CD4-positive, alpha-beta T cell treated with Interleukin-17A for 1 hour (primary cell): ENCODE data around the gene LRBA.
"Not testable (repeated sequence)": the region's sequence is repeated elsewhere in the genome, so short reads cannot be mapped to it uniquely, and the experiment has no call there.

Experiments used
- DNase-seq: peaks from one replicate; pipeline ENCODE4 v3.0.0-alpha.2; 2020

Gene LRBA

GRCh38 chr4:151021637-151022334, 6.7 kb upstream of the LRBA start:
- DNase-seq, result no peak

GRCh38 chr4:151015459-151016347, 619 bp upstream of the LRBA start:
- peak; percentile 81 for DNase-seq

GRCh38 chr4:151013944-151014343, 1.1 kb downstream of the LRBA start:
- DNase-seq, result no peak

- DNase-seq, result no peak
Observed at GRCh38 chr4:151013491-151013890, 1.6 kb downstream of the LRBA start.

GRCh38 chr4:151012820-151013219, 2.3 kb downstream of the LRBA start:
- DNase-seq, result peak; percentile 21

GRCh38 chr4:151012376-151012775, 2.7 kb downstream of the LRBA start:
- DNase-seq, result no peak

- DNase-seq, result no peak
Observed at GRCh38 chr4:151004222-151004621, 10.9 kb downstream of the LRBA start.

- no peak for DNase-seq
Observed at GRCh38 chr4:151000747-151001429, 14.2 kb downstream of the LRBA start.

GRCh38 chr4:150999086-150999485, 16.0 kb downstream of the LRBA start:
- no peak for DNase-seq

GRCh38 chr4:150997141-150997540, 17.9 kb downstream of the LRBA start:
- no peak for DNase-seq

GRCh38 chr4:150994721-150995120, 20.4 kb downstream of the LRBA start:
- no peak for DNase-seq

- DNase-seq, result not testable (repeated sequence)
Observed at GRCh38 chr4:150993577-150993976, 21.5 kb downstream of the LRBA start.

- no peak for DNase-seq
Observed at GRCh38 chr4:150990993-150991392, 24.1 kb downstream of the LRBA start.

- no peak for DNase-seq
Observed at GRCh38 chr4:150990250-150990649, 24.8 kb downstream of the LRBA start.

- DNase-seq, result no peak
Observed at GRCh38 chr4:150988238-150988637, 26.8 kb downstream of the LRBA start.

- DNase-seq, result no peak
Observed at GRCh38 chr4:150987204-150987603, 27.9 kb downstream of the LRBA start.

- DNase-seq, result no peak
Observed at GRCh38 chr4:150986085-150986484, 29.0 kb downstream of the LRBA start.

- no peak for DNase-seq
Observed at GRCh38 chr4:150983851-150984250, 31.2 kb downstream of the LRBA start.

- DNase-seq, result no peak
Observed at GRCh38 chr4:150982557-150983233, 32.4 kb downstream of the LRBA start.

GRCh38 chr4:150978738-150979575, 36.1 kb downstream of the LRBA start:
- DNase-seq, result no peak

GRCh38 chr4:150976478-150977118, 38.5 kb downstream of the LRBA start:
- no peak for DNase-seq

- DNase-seq, result no peak
Observed at GRCh38 chr4:150974750-150975149, 40.3 kb downstream of the LRBA start.
